ENCODE data around the gene PLA2R1. TPM values are rescaled to one million over a fixed set of nuclear protein-coding genes. Genes with fewer than 3 reads are reported as not detected.

PLA2R1 gene
- total and polyA plus RNA-seq, 10 of the 15 experiments (the other 5 are each of a cell fraction or from before 2014, with no cell fraction given), result 0.01 to 0.05 (median 0.02) TPM; not detected in 6

GRCh38 chr2:159936471-159936870 is 125.9 kb downstream of the PLA2R1 start (continued):
- TF ChIP-seq ZNF592 (IDR thresholded peaks at IDR 0.05) (no peak), TCF3 (IDR thresholded peaks at IDR 0.05; ENCODE audit: borderline replicate concordance, insufficient read depth, low read depth, low read length) (no peak), IRF3 (IDR thresholded peaks at IDR 0.05) (no peak), BACH1 (IDR thresholded peaks at IDR 0.05; ENCODE audit: borderline replicate concordance) (no peak), ASH2L (IDR thresholded peaks at IDR 0.05; ENCODE audit: borderline replicate concordance, low read depth) (no peak), MTA2 (IDR thresholded peaks at IDR 0.05; ENCODE audit: low read depth) (no peak), TAF1 (IDR thresholded peaks at IDR 0.05; ENCODE audit: borderline replicate concordance, low read depth, low read length) (no peak)
